ENCODE results near the gene PFN1. TPM values are rescaled to one million over a fixed set of nuclear protein-coding genes. Genes with fewer than 3 reads are reported as not detected.
A peak's percentile ranks its signal among the peaks of the same experiment; 100 is the strongest.

The PFN1 gene
- total RNA-seq, 2 donors from 2014 or later: 880 to 935 TPM

GRCh38 chr17:4970273-4970672 is 21.9 kb upstream of the PFN1 start:
- H3K4me3 Mint-ChIP-seq: no peak overlapping the region
- no peak overlapping the region for H3K27ac ChIP-seq (ENCODE audit: low read depth, low read length)
- peaks cover 28% of the 10 kb centered on the region for H3K4me1 Mint-ChIP-seq
- H3K9me3 ChIP-seq (ENCODE audit: control insufficient read depth, low read length): peaks cover 3% of the 10 kb centered on the region
- H3K27me3 ChIP-seq (ENCODE audit: control insufficient read depth, insufficient read depth, low read length, poor library complexity, severe bottlenecking): no peaks in the 10 kb centered on the region
- peaks cover 6% of the 10 kb centered on the region for H3K4me1 ChIP-seq (ENCODE audit: control insufficient read depth, insufficient read depth, low read length)
- H3K36me3 Mint-ChIP-seq (ENCODE audit: low read depth): peaks cover 24% of the 10 kb centered on the region
- peaks cover 10% of the 10 kb centered on the region for H3K9me3 Mint-ChIP-seq
- H3K27ac Mint-ChIP-seq: no peak overlapping the region
- peaks cover 22% of the 10 kb centered on the region for H3K27me3 Mint-ChIP-seq (ENCODE audit: insufficient read depth)
- TF ChIP-seq, protein P1, sequence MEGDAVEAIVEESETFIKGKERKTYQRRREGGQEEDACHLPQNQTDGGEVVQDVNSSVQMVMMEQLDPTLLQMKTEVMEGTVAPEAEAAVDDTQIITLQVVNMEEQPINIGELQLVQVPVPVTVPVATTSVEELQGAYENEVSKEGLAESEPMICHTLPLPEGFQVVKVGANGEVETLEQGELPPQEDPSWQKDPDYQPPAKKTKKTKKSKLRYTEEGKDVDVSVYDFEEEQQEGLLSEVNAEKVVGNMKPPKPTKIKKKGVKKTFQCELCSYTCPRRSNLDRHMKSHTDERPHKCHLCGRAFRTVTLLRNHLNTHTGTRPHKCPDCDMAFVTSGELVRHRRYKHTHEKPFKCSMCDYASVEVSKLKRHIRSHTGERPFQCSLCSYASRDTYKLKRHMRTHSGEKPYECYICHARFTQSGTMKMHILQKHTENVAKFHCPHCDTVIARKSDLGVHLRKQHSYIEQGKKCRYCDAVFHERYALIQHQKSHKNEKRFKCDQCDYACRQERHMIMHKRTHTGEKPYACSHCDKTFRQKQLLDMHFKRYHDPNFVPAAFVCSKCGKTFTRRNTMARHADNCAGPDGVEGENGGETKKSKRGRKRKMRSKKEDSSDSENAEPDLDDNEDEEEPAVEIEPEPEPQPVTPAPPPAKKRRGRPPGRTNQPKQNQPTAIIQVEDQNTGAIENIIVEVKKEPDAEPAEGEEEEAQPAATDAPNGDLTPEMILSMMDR (conservative IDR thresholded peaks at IDR 0.05): no peak
- peaks cover 49% of the 10 kb centered on the region for H3K36me3 ChIP-seq (ENCODE audit: control insufficient read depth, insufficient read depth, low read length)
- DNase-seq: no peak
- no peak overlapping the region for H3K9ac ChIP-seq (ENCODE audit: extremely low read depth, low read length, poor library complexity, severe bottlenecking)
- WGBS, 2 experiments (ENCODE audit: insufficient coverage in 1 of 2, insufficient read length in 1 of 2): 97 to 100% methylated on average over 3 to 8 of the region's 8 CpGs
- no peak overlapping the region for H3K4me3 ChIP-seq (ENCODE audit: low read length)

- H3K27ac Mint-ChIP-seq: no peak overlapping the region
- no peaks in the 10 kb centered on the region for H3K27me3 ChIP-seq (ENCODE audit: control insufficient read depth, insufficient read depth, low read length, poor library complexity, severe bottlenecking)
- no peak overlapping the region for H3K4me3 Mint-ChIP-seq
- H3K9me3 Mint-ChIP-seq: peaks cover 12% of the 10 kb centered on the region
- no peak overlapping the region for H3K27ac ChIP-seq (ENCODE audit: low read depth, low read length)
- H3K4me3 ChIP-seq (ENCODE audit: low read length): peak overlapping the region; percentile 90
- H3K27me3 Mint-ChIP-seq (ENCODE audit: insufficient read depth): peaks cover 16% of the 10 kb centered on the region
- H3K4me1 ChIP-seq (ENCODE audit: control insufficient read depth, insufficient read depth, low read length): peaks cover 6% of the 10 kb centered on the region
- peaks cover 27% of the 10 kb centered on the region for H3K36me3 Mint-ChIP-seq (ENCODE audit: low read depth)
- DNase-seq: peak; percentile 63
- TF ChIP-seq, protein P1 (conservative IDR thresholded peaks at IDR 0.05): no peak
- 84 to 85% methylated on average over 11 to 16 of the region's 16 CpGs for WGBS, 2 experiments (ENCODE audit: insufficient coverage in 1 of 2, insufficient read length in 1 of 2)
- peaks cover 52% of the 10 kb centered on the region for H3K36me3 ChIP-seq (ENCODE audit: control insufficient read depth, insufficient read depth, low read length)
- peak overlapping the region; percentile 79 for H3K9ac ChIP-seq (ENCODE audit: extremely low read depth, low read length, poor library complexity, severe bottlenecking)
- H3K9me3 ChIP-seq (ENCODE audit: control insufficient read depth, low read length): peaks cover 5% of the 10 kb centered on the region
- H3K4me1 Mint-ChIP-seq: peaks cover 28% of the 10 kb centered on the region
Observed at GRCh38 chr17:4969551-4970173, 21.3 kb upstream of the PFN1 start.

GRCh38 chr17:4969047-4969550 is 20.8 kb upstream of the PFN1 start:
- H3K9me3 Mint-ChIP-seq: peaks cover 12% of the 10 kb centered on the region
- no peaks in the 10 kb centered on the region for H3K27me3 ChIP-seq (ENCODE audit: control insufficient read depth, insufficient read depth, low read length, poor library complexity, severe bottlenecking)
- TF ChIP-seq, protein P1 (conservative IDR thresholded peaks at IDR 0.05): no peak
- H3K36me3 ChIP-seq (ENCODE audit: control insufficient read depth, insufficient read depth, low read length): peaks cover 52% of the 10 kb centered on the region
- H3K9ac ChIP-seq (ENCODE audit: extremely low read depth, low read length, poor library complexity, severe bottlenecking): peak overlapping the region; percentile 79
- peak overlapping the region; percentile 29 for H3K27ac ChIP-seq (ENCODE audit: low read depth, low read length)
- H3K9me3 ChIP-seq (ENCODE audit: control insufficient read depth, low read length): peaks cover 5% of the 10 kb centered on the region
- peak overlapping the region; percentile 90 for H3K4me3 ChIP-seq (ENCODE audit: low read length)
- H3K27me3 Mint-ChIP-seq (ENCODE audit: insufficient read depth): peaks cover 10% of the 10 kb centered on the region
- H3K36me3 Mint-ChIP-seq (ENCODE audit: low read depth): peaks cover 29% of the 10 kb centered on the region
- peaks cover 28% of the 10 kb centered on the region for H3K4me1 Mint-ChIP-seq
- H3K4me3 Mint-ChIP-seq: no peak overlapping the region
- H3K4me1 ChIP-seq (ENCODE audit: control insufficient read depth, insufficient read depth, low read length): peaks cover 6% of the 10 kb centered on the region
- no peak overlapping the region for H3K27ac Mint-ChIP-seq
- WGBS, 2 experiments (ENCODE audit: insufficient coverage in 1 of 2, insufficient read length in 1 of 2): 39 to 40% methylated on average over 9 to 15 of the region's 15 CpGs
- peak; percentile 68 for DNase-seq
